HepG2 (cell line): Measurements from ENCODE around the gene MTCL1. TPM values are rescaled to one million over a fixed set of nuclear protein-coding genes. Genes with fewer than 3 reads are reported as not detected.

Experiments used
- ATAC-seq: fragments of 200-7000 bp; cut with Tn5 transposase; 3 replicates; pipeline ENCODE4 v1.9.1; 2020; ENCODE audit warnings: mild to moderate bottlenecking, moderate library complexity
- BruUV-seq: library from RNA; stranded (reverse); fragments of 400-500 nt; replicated peaks from 2 replicates; lab custom pipeline; 2021; lab: Mats Ljungman, UMichigan
- CTCF ChIA-PET: fragments of 300-600 bp; formaldehyde crosslinking; extraction: SDS; loops from one replicate; lab custom pipeline; 2021; ENCODE audit warnings: low total read pairs, inconsistent platforms, low intra/inter-chr PET ratio; lab: Yijun Ruan, JAX
- POLR2A ChIA-PET: fragments of 350-600 bp; sonication (Branson Sonifier 250); formaldehyde crosslinking; loops from one replicate; lab custom pipeline; 2020; ENCODE audit warnings: antibody characterized with exemption, inconsistent platforms; lab: Yijun Ruan, JAX
- DNase-seq: peaks from one replicate; pipeline ENCODE4 v3.0.0-alpha.2; 2015; ENCODE audit warnings: low spot score
- FAIRE-seq: peaks from 3 replicates; lab custom pipeline; 2011; peaks lifted over from hg19 to GRCh38; lab: Jason Lieb, UNC
- H2AFZ ChIP-seq: one replicate; pipeline ENCODE4 v1.6.1; 2011; ENCODE audit warnings: low read length, inconsistent platforms
- H3K27ac ChIP-seq: fragments of 300-600 bp; 3 replicates; pipeline ENCODE4 v1.8.0; 2011; ENCODE audit warnings: mixed run types, mild to moderate bottlenecking, mixed read lengths, low read length, inconsistent platforms; ENCODE audit not compliant: insufficient read depth; ENCODE audit errors: extremely low read length
- H3K27me3 ChIP-seq, 2 experiments: fragments of 200-600 bp in 1 of 2; 2 replicates in 1 of 2; 3 replicates in 1 of 2; pipeline versions ENCODE4 v1.6.0 to v1.8.0; 2011; ENCODE audit warnings: low read length in 2 of 2, mild to moderate bottlenecking in 2 of 2, moderate library complexity in 2 of 2, inconsistent platforms in 1 of 2; ENCODE audit not compliant: insufficient read depth in 2 of 2, control insufficient read depth in 1 of 2
- H3K36me3 ChIP-seq, 2 experiments: fragments of 200-600 bp in 1 of 2; replicated peaks in 1 of 2; 2 replicates in 1 of 2; 3 replicates in 1 of 2; pipeline versions ENCODE4 v1.5.1 to v1.8.0; 2011; ENCODE audit warnings: low read length in 2 of 2, inconsistent platforms in 1 of 2; ENCODE audit not compliant: insufficient read depth in 2 of 2, control insufficient read depth in 1 of 2
- H3K4me1 ChIP-seq: 2 replicates; pipeline ENCODE4 v1.5.1; 2012; ENCODE audit warnings: low read length, inconsistent platforms; ENCODE audit not compliant: insufficient read depth
- H3K4me2 ChIP-seq: 2 replicates; pipeline ENCODE4 v1.6.0; 2011; ENCODE audit warnings: low read depth, low read length, inconsistent platforms
- H3K4me3 ChIP-seq, 3 experiments: fragments of 200-600 bp in 1 of 3; sonication (generic), shearing (Covaris generic) in 1 of 3; replicated peaks in 1 of 3; 2 replicates each; pipeline ENCODE4 v1.5.1; 2011 to 2016; ENCODE audit warnings: low read length in 3 of 3, inconsistent platforms in 2 of 3, low read depth in 2 of 3, mild to moderate bottlenecking in 2 of 3, control low read depth in 1 of 3, mixed read lengths in 1 of 3; ENCODE audit not compliant: insufficient read depth in 1 of 3
- H3K79me2 ChIP-seq: one replicate; pipeline ENCODE4 v1.6.1; 2011; ENCODE audit warnings: low read length, inconsistent platforms; ENCODE audit not compliant: insufficient read depth
- H3K9ac ChIP-seq: 2 replicates; pipeline ENCODE4 v1.6.0; 2011; ENCODE audit warnings: mild to moderate bottlenecking, low read depth, low read length, inconsistent platforms; ENCODE audit not compliant: insufficient read depth
- H3K9me3 ChIP-seq: 2 replicates; pipeline ENCODE4 v1.5.1; 2012; ENCODE audit warnings: mild to moderate bottlenecking, low read length
- H4K20me1 ChIP-seq: 2 replicates; pipeline ENCODE4 v1.6.0; 2011; ENCODE audit warnings: inconsistent platforms, mild to moderate bottlenecking, low read length, moderate library complexity; ENCODE audit not compliant: insufficient read depth
- HBP1 ChIP-seq: IDR thresholded peaks from 2 replicates; pipeline ENCODE4 v1.6.1; 2016; ENCODE audit warnings: low read depth, control low read depth
- NFKB2 ChIP-seq: sonication (generic); formaldehyde crosslinking; IDR thresholded peaks from 2 replicates; pipeline ENCODE4 v1.4.0; 2020; ENCODE audit warnings: missing genetic modification reagents, borderline replicate concordance
- PCBP1 ChIP-seq: fragments of 200-400 bp; formaldehyde crosslinking; IDR thresholded peaks from 2 replicates; pipeline ENCODE4 v1.6.1; 2017; ENCODE audit warnings: mild to moderate bottlenecking, low read depth, low read length, borderline replicate concordance
- PTBP1 ChIP-seq: fragments of 200-400 bp; formaldehyde crosslinking; IDR thresholded peaks from 2 replicates; pipeline ENCODE4 v1.6.1; 2018; ENCODE audit warnings: low read length, low read depth; ENCODE audit not compliant: poor library complexity, severe bottlenecking
- SMARCE1 ChIP-seq: fragments of 450-650 bp; IDR thresholded peaks from 2 replicates; pipeline ENCODE4 v1.6.1; 2017; ENCODE audit warnings: borderline replicate concordance
- SRY ChIP-seq: sonication (generic); formaldehyde crosslinking; IDR thresholded peaks from 2 replicates; pipeline ENCODE4 v1.8.0; 2022; ENCODE audit warnings: mild to moderate bottlenecking, missing genetic modification reagents
- ZNF275 ChIP-seq: sonication (generic); formaldehyde crosslinking; IDR thresholded peaks from 2 replicates; pipeline ENCODE4 v1.8.0; 2022; ENCODE audit warnings: missing genetic modification reagents, mild to moderate bottlenecking, inconsistent platforms, borderline replicate concordance
- ZNF691 ChIP-seq: sonication (generic); formaldehyde crosslinking; IDR thresholded peaks from 2 replicates; pipeline ENCODE4 v1.4.0; 2020; ENCODE audit warnings: missing genetic modification reagents, low read depth, mild to moderate bottlenecking, borderline replicate concordance
- ZNF749 ChIP-seq: sonication (generic); formaldehyde crosslinking; IDR thresholded peaks from 2 replicates; pipeline ENCODE4 v1.8.0; 2022; ENCODE audit warnings: mild to moderate bottlenecking, missing genetic modification reagents, moderate library complexity, borderline replicate concordance
- ZNF773 ChIP-seq: sonication (generic); formaldehyde crosslinking; IDR thresholded peaks from 2 replicates; pipeline ENCODE4 v1.4.0; 2020; ENCODE audit warnings: missing genetic modification reagents, borderline replicate concordance
- WGBS: methylation state at CpG from one replicate; pipeline ENCODE4 v1.1.6; 2017; ENCODE audit warnings: low lambda C conversion rate; 5-methylcytosine and 5-hydroxymethylcytosine counted together
- in situ Hi-C: cut with HindIII; loops from 2 replicates; pipeline ENCODE4 v1.10.0; 2017; ENCODE audit warnings: low pct_unique_long_range_greater_than_20kb; ENCODE audit not compliant: extremely low pct_ligation_motif_present
- intact Hi-C: fragments of 100-400 bp; cut with micrococcal nuclease; formaldehyde crosslinking; loops from one replicate; pipeline ENCODE4 v1.10.0; 2022; ENCODE audit not compliant: unreplicated experiment
- polyA plus RNA-seq, 8 experiments: library from polyadenylated mRNA; depleted of rRNA in 3 of 8; stranded (reverse) in 7 of 8; unstranded in 1 of 8; fragments of >200 nt; fragmentation: Illumina TruSeq in 4 of 8; extraction: Trizol in 4 of 8; gene quantifications; 2 replicates each; pipeline versions ENCODE4 v1.2.1 to v1.2.3, GENCODE V29; 2011 to 2016; ENCODE audit warnings: low read depth in 4 of 8, missing spikeins in 1 of 8, mixed read lengths in 1 of 8; ENCODE audit not compliant: insufficient read depth in 1 of 8
- total RNA-seq, 5 experiments: library from RNA; depleted of rRNA; stranded (reverse); fragments of >200 nt; fragmentation: Illumina TruSeq; extraction: Trizol; gene quantifications; 2 replicates each; pipeline ENCODE4 v1.2.3, GENCODE V29; 2016; ENCODE audit warnings: low read depth in 1 of 5

MTCL1 gene
- total and polyA plus RNA-seq, 2 of the 13 experiments (the other 11 are each of a cell fraction or from before 2014, with no cell fraction given), result 3.1 to 3.2 TPM

- TF ChIP-seq ZNF691, result no peak
- TF ChIP-seq, all 625 proteins: peak for 0
These were observed 64.2 kb downstream of the MTCL1 start (continued) for GRCh38 chr18:8769509-8770095.

GRCh38 chr18:8770657-8771056 is 65.3 kb downstream of the MTCL1 start:
- Histone ChIP-seq H3K4me1 (no peaks in the 10 kb centered on the region), H3K9ac (no peak overlapping the region), H3K27ac (no peak overlapping the region), H3K9me3 (no peaks in the 10 kb centered on the region), H3K36me3 (no peaks in the 10 kb centered on the region), H3K79me2 (no peaks in the 10 kb centered on the region), H4K20me1 (no peaks in the 10 kb centered on the region), H2AFZ (no peak overlapping the region), H3K27me3 (no peaks in the 10 kb centered on the region), H3K4me2 (no peak overlapping the region), H3K4me3 (no peak overlapping the region)
- BruUV-seq, result no TSS peak
- 83% methylated on average over 1 of the region's 1 CpG for WGBS
- ChIA-PET CTCF (no interaction called here), POLR2A (no interaction called here)
- TF ChIP-seq SMARCE1 (no peak), NFKB2 (no peak), ZNF275 (CRISPR knock-in tag) (no peak), PCBP1 (no peak), PTBP1 (no peak), SRY (CRISPR knock-in tag) (no peak), HBP1 (no peak), ZNF749 (no peak), ZNF773 (CRISPR knock-in tag) (no peak)
- FAIRE-seq (no peak), DNase-seq (no peak), ATAC-seq (no peak)
- intact Hi-C loops (no loop called here), in situ Hi-C loops (no loop called here)
